Stimulated activated naive CD4-positive, alpha-beta T cell treated with Interleukin-2 at 50 U/mL for 16 hours (primary cell): ENCODE data around the gene PLCH2.
"Not testable (repeated sequence)": the region's sequence is repeated elsewhere in the genome, so short reads cannot be mapped to it uniquely, and the experiment has no call there.

ENCODE experiments used
- DNase-seq: peaks from one replicate; lab custom pipeline; 2025; lab: John Stamatoyannopoulos, UW

Gene PLCH2

DNA sequence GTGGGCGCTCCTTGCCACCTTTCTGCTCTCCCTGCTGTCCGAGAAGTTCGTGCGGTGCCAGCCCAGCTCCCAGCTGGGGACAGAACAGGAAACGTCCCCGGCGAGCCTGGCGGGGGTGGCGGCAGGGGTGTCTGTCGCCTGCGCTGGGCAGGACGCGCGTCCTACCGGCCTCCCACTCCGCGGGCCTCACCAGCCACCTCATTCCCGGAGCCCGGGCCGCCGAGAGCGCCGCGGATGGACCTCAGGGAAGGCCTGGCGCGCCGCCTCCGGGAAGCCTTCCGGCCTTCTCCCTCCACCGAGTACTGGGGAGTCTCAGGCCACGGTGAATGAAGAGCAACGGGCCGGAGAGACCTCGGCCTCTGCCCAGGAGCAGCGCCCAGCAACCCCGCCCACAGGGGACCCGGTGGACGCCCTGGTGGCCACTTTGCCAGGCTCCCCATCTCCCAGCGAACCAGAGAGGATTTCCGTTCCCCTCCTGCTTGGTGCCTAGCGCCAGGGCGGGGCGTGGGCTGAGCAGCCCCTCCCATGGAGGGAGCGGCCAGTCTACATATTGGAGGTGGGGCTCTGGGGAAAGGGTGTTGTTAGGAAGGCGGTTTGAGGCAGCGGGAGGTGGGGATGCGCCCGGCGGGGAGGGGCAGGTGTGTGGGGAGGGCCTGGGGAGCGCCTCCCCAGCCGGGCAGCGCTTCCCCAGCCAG, 70.6 kb downstream of the PLCH2 start:
- DNase-seq, result peak; percentile 73

DNA sequence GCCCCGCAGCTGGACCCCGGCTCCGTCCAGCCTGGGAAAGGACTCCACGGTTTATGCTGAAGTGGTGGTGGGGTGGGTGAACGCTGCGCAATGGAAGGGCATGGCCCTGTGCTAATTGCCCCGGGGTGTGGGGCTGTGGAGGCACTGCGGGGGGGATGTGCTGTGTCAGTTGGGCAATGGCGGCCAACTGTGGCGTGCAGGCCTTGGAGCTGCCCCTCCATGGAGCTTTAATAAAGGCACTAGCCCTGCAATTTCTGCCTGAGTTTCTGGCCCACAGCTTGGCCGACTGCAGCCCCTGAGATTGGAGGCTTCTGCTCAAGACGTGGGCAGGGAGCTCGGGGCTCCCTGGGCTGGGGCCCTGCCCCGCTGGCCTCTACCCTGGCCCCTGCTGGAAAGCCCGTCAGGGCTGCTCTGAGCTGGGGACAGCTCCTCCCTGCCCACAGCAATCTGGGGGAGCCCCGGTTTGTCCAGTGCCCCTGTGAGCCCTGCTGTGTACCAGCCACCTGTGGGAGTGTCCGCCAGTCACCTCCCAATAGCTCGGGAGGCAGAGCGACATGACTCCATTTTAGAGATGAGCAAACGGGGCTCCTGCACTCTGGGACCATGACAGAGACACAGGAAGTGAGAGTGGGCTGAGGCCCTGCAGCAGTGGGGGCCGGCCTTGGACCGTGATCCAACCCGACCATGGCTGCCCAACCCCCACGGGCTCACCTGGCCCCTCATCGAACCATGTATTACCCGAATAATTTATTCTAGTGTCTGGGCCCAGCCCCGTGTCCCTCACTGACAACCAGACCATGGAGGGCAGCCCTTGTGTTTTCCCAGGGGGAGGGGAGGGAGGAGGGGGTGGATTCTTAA, 71.3 kb downstream of the PLCH2 start:
- peak; percentile 53 for DNase-seq

DNA sequence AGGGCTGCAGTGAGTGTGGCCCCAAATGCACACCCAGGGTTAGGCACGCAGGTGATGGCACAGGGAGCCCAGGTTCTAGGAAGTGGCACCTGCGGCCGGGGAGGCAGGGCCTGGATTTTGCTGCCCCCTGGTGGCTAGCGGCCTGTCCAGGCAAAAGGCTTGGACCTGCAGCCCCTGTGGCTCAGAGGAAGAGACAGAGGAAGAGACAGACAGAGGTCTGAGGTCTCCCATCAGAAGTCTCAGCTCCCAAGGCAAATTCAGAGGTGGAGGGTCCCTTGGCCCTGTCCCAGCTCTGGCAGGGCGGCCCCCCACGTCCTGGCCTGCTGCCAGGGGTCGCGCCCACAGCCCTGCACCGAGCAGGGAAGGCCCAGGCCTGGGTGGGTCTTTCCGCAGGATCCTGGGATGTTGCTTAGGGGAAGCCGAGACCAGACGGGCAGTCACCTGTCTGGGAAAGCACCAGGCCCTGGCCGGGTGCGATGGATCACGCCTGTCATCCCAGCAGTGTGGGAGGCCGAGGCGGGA, 72.0 kb downstream of the PLCH2 start:
- peak; percentile 82 for DNase-seq

DNA sequence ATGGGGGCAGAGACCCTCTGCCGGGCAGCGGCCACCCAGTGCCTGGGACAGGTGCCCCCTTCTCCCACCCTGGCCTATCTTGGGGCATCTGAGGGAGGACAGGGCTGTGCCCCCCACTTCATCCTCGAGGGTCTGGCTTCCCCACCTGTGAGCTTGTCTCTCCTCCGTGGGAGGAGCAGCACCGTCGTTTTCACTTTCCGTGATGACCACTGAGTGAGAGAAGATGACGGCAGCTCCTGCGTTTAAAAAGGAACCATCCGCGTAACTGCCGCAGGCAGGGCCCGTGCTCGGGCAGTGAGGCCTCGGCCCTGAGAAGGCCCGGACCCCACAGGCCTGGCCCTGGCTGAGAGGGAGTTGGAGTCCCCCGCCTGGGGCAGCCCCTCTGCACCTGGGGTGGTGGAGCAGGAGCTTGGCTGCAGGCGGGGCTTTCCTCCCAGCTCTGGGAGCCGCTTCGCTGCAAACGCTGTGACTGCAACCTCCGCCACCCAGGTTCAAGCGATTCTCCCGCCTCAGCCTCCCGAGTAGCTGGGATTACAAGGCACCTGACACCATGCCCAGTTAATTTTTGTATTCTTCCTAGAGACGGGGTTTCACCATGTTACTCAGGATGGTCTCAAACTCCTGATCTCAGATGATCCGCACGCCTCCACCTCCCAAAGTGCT, 73.4 kb downstream of the PLCH2 start:
- DNase-seq, result not testable (repeated sequence)

DNA sequence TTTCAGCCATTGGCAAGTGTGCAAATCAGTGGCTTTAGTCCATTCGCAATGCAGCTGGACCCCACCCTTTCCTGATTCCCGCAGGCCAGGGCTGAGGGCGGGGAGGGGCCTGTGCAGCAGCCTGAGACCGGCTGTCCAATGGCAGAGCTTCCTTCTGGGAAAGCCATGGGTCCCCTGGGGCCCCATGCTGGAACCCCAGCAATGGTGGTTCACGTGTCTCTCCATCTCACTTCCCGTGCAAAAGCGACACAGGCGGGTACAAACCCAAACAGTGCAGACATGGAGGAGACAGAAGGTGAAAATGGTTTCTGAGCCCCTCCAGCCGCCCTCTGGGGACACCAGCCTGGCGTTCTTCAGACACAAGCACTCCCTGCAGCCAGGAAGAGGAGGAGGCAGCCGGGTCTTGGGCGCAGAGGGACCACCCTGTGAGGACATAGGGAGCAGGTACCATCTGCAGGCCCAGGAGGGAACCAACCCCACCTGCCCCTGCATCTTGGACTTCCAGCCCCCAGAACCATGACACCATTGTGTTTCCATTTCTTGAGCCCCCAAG, 74.3 kb downstream of the PLCH2 start:
- DNase-seq, result not testable (repeated sequence)

DNA sequence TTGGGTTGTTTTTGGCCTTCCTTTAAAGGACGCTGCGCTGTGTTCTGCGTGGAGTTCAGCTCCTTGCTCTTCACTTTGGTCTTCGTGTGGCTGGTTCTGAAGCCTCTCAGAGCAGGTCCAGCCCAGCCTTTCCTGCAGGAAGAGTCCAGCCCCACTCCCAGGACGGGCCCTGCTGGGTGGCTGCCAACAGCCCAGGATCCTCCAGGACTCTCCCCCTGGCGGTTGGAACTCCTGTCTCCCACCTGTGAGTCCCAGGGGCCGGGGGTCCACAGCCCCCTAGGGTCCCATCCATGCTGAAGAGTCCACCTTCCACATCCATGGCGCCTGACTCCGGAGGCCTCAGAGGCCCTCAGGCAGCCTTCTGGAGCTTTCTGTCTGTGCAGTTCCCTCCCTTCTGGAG, 75.5 kb downstream of the PLCH2 start:
- not testable (repeated sequence) for DNase-seq

DNA sequence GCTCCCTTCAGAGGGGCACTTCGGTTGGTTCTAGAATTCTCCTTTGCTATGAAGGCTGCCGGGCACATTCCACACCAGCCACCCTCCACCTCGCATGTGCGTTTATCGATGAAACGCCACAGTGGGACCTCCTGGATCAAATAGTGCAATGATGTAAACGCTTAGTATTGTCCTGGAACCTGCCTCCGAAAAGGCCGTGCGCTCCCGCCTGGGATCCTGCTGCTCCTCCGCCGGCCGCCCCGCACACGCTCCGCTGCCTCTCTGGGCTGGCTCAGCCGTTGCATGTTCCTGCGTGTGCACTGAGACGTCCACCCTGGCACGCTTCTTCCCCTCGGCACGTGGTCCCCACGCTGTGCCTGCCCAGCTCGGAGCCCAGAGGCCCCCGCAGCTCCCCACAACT, 76.1 kb downstream of the PLCH2 start:
- no peak for DNase-seq

DNA sequence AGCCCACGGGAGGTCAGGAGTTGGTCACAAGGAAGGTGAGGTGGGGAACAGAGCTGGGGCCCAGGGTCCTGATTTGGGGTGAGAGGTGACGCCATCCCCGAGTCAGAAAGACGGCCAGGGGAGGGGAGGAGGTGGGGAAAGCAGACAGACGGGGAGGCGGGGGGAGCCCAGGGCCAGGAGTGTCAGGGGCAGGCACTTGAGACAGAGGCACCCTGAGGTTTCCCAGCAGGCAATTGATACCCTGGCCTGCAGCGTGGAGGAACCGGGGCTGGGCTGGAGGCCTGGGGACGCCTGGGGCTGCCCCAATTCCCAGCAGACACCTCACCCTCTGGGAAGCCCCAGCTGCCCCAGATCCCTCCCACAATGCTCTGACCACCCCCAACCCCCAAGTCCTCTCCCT, 77.0 kb downstream of the PLCH2 start:
- not testable (repeated sequence) for DNase-seq

DNA sequence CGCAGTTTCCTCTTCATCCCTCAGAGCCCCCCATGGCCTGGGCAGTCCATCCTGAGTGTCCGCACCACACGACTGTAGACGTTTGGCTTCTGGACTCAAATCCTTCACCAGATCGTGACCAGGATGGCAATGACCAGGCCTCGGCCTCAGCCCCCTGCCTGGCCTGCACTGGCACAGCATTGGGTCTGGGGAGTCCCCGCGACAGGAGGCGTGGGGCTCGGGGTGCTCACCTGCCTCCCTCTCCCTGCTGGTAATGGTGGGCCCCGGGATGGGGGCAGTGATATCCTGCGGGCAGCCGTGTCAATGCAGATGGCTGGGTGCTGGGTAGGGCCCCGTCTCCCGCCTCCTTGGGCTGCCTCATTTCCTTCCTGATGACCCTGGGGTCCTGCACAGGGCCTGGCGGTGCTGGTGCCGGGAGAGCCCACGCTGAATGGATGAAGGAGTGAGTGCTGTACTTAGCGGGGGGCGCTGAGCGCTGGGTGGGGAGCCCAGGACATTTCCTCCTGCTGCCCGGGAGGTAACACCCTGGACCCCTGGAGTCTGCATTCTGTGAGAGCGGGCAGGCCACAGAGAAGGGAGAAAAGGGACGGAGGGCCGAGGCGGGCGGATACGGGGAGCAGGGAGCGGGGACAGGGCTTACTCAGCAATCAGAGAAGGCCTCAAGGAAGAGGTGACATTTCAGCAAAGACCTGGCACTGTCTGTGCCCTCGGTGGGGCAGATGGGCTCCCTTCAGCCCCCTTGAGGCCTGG, 78.0 kb downstream of the PLCH2 start:
- DNase-seq, result no peak

DNA sequence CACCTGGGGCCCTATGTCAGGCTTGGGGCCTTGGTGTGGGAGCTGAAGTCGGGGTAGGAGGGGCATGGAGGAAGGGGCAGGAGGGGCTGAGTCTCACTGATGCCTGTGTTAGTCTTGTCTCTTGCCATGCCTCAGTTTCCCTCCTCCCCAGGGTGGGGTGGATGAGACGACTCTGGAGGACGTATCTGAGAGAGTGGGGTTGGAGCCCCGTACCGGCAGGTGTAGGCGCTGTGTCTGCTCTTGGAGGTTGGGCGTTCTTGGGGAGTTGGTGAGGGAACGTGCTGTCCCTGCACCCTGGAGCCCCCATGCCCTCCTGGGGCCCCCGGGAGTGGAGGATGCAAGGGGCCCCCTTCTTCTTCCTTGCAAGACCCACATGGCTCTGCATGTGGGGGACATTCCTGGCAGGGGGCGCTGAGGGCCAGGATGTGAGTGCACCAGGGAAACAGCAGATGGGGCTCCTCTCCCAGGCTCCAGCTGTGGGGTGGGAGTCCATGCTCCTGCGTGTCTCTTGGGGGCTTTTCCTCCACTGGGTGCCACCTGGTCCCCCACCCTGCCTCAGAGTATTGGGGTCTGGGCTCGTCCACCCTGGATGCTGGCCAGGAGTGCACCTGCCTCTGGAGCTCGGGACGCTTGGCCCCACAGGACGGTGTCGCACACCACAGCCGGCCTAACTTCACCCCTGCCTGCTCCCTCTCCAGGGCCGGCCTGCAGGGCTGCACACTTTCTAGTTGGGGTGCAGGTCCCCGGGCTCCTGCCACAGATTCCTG, 78.7 kb downstream of the PLCH2 start:
- DNase-seq, result peak; percentile 19
